ENCODE results near the gene CDH16. TPM values are rescaled to one million over a fixed set of nuclear protein-coding genes. Genes with fewer than 3 reads are reported as not detected.

CDH16 gene
- total and polyA plus RNA-seq, 7 donors = 0.19 to 0.60 TPM; not detected in 5

DNA sequence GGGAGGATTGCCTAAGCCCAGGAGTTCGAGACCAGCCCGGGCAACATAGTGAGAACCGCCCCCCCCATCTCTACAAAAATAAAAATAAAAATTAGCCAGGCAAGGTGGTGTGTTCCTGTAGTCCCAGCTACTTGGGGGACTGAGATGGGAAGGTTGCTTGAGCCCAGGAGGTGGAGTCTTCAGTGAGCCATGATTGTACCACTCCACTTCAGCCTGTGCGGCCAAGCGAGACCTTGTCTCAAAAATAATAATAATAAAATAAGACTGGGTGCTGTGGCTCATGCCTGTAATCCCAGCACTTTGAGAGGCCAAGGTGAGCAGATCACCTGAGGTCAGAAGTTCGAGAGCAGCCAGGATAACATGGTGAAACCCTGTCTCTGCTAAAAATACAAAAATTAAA is 26.9 kb downstream of the CDH16 start:
- TF ChIP-seq EP300 (IDR thresholded peaks at IDR 0.05) (no peak), POLR2A (IDR thresholded peaks at IDR 0.05) (no peak), POLR2AphosphoS5 (IDR thresholded peaks at IDR 0.05) (no peak)
- TF ChIP-seq, protein P1, sequence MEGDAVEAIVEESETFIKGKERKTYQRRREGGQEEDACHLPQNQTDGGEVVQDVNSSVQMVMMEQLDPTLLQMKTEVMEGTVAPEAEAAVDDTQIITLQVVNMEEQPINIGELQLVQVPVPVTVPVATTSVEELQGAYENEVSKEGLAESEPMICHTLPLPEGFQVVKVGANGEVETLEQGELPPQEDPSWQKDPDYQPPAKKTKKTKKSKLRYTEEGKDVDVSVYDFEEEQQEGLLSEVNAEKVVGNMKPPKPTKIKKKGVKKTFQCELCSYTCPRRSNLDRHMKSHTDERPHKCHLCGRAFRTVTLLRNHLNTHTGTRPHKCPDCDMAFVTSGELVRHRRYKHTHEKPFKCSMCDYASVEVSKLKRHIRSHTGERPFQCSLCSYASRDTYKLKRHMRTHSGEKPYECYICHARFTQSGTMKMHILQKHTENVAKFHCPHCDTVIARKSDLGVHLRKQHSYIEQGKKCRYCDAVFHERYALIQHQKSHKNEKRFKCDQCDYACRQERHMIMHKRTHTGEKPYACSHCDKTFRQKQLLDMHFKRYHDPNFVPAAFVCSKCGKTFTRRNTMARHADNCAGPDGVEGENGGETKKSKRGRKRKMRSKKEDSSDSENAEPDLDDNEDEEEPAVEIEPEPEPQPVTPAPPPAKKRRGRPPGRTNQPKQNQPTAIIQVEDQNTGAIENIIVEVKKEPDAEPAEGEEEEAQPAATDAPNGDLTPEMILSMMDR (IDR thresholded peaks at IDR 0.05) = no peak
- intact Hi-C loops (cut with DNase I) = loop anchor here (10.0 kb wide), 1 partner anchor 263 kb away; the partner anchor contains the start of genes B3GNT9, FBXL8 and TRADD
- H3K27me3 ChIP-seq = no peaks in the 10 kb centered on the region
- WGBS, 2 donors = 90 to 95% methylated on average over 6 of the region's 6 CpGs
- no peak overlapping the region for H3K4me3 ChIP-seq
- peaks cover 0 to 7% (median 3%) of the 10 kb centered on the region in 4 donors for H3K4me1 ChIP-seq
- DNase-seq = no peak
- H3K36me3 ChIP-seq = peaks cover 0 to 4% (median 0%) of the 10 kb centered on the region in 4 donors
- H3K27ac ChIP-seq = no peak overlapping the region
- no peaks in the 10 kb centered on the region for H3K9me3 ChIP-seq

DNA sequence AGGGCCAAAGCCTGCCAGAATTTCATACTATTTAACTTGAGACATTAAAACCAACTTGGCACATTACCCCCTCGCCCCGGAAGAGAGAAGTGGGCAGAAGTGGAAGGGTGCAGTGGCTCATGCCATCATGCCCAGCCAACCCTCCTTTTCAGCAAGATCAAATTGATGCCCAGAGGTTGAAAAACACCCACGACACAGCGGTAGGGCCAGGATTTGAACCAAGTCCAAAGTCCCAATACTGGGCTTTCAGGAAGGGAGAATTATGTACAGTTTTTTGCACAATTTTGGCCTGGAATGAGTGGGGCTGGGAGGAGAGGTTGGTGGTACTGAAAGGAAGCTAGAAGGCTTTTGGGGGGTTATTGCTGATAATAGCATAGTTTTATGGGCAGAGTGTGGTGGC is 27.3 kb downstream of the CDH16 start:
- TF ChIP-seq POLR2A (IDR thresholded peaks at IDR 0.05) (no peak), EP300 (IDR thresholded peaks at IDR 0.05) (no peak)
- TF ChIP-seq, protein P1 (IDR thresholded peaks at IDR 0.05) = no peak
- Histone ChIP-seq H3K27ac (no peak overlapping the region), H3K36me3 (peaks cover 0 to 8% (median 0%) of the 10 kb centered on the region in 4 donors), H3K4me1 (peaks cover 0 to 7% (median 3%) of the 10 kb centered on the region in 4 donors), H3K9me3 (no peaks in the 10 kb centered on the region), H3K27me3 (no peaks in the 10 kb centered on the region), H3K4me3 (no peak overlapping the region)
- WGBS, 2 donors = 84 to 92% methylated on average over 4 of the region's 4 CpGs
- intact Hi-C loops (cut with DNase I) = loop anchor here (10.0 kb wide), 1 partner anchor 263 kb away; the partner anchor contains the start of genes B3GNT9, FBXL8 and TRADD
- no peak for DNase-seq

DNA sequence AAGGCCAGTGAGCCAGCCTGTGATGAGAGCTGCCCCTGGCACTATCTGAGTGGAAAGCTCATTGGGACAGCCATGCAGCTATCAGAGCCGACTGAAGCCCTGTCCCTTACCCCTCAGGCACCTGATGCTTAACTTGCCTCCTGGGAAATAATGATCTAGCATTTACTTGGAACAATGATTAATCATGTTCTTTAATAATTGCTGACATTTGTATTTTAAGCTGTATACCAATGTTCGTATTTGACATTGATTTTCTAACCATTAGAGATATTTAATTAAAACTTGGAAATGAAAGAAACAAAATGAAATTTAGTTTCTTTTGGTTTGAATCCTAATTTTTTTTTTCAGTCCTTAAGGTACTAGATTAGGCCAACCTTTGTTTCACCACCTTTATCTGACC is 27.9 kb downstream of the CDH16 start:
- DNase-seq = no peak

DNA sequence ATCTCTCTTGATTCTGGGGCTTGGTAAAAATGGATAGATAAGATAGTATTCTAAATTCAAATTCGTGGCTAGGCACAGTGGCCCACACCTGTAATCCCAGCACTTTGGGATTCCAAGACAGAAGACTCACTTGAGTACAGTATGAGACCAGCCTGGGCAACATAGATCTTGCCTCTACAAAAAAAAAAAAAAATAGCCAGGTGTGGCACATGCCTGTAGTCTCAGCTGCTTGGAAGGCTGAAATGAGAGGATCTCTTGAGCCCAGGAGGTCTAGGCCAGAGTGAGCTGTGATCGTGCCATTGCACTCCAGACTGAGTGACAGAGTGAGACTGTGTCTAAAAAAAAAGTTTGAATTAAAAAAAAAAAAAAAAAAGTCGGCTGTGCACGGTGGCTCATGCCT is 29.1 kb downstream of the CDH16 start:
- no peak for TF ChIP-seq POLR2A (IDR thresholded peaks at IDR 0.05)
- TF ChIP-seq POLR2AphosphoS5 (IDR thresholded peaks at IDR 0.05) = no peak
- TF ChIP-seq, protein P1 (IDR thresholded peaks at IDR 0.05) = no peak
- TF ChIP-seq EP300 (IDR thresholded peaks at IDR 0.05) = no peak
- Histone ChIP-seq H3K4me1 (no peaks in the 10 kb centered on the region), H3K27ac (no peak overlapping the region), H3K36me3 (peaks cover 0 to 26% (median 9%) of the 10 kb centered on the region in 4 donors), H3K4me3 (no peak overlapping the region), H3K9me3 (no peaks in the 10 kb centered on the region), H3K27me3 (no peaks in the 10 kb centered on the region)
- DNase-seq = no peak
- 63 to 83% methylated on average over 4 of the region's 4 CpGs for WGBS, 2 donors
- intact Hi-C loops (cut with DNase I) = loop anchor here (10.0 kb wide), 1 partner anchor 265 kb away; the partner anchor contains the start of genes B3GNT9, FBXL8 and TRADD

More for the DNA sequence above, 27.9 kb downstream of the CDH16 start:
- TF ChIP-seq EP300 (IDR thresholded peaks at IDR 0.05) (no peak), POLR2A (IDR thresholded peaks at IDR 0.05) (no peak), POLR2AphosphoS5 (IDR thresholded peaks at IDR 0.05) (no peak)
- TF ChIP-seq, protein P1 (IDR thresholded peaks at IDR 0.05) = no peak
- Histone ChIP-seq H3K27ac (no peak overlapping the region), H3K9me3 (no peaks in the 10 kb centered on the region), H3K4me3 (no peak overlapping the region), H3K27me3 (no peaks in the 10 kb centered on the region), H3K4me1 (peaks cover 0 to 6% (median 3%) of the 10 kb centered on the region in 4 donors), H3K36me3 (peaks cover 0 to 14% (median 0%) of the 10 kb centered on the region in 4 donors)
- intact Hi-C loops (cut with DNase I) = loop anchor here (10.0 kb wide), 1 partner anchor 264 kb away; the partner anchor contains the start of genes B3GNT9, FBXL8 and TRADD
- WGBS, 2 donors = 90 to 95% methylated on average over 2 of the region's 2 CpGs

All from sigmoid colon (tissue), 7 donors.